HCT116 (cell line): Measurements from ENCODE around the gene CDKL2. TPM values are rescaled to one million over a fixed set of nuclear protein-coding genes. Genes with fewer than 3 reads are reported as not detected.

Source experiments
- ATAC-seq: fragments of 200-7000 bp; cut with Tn5 transposase; 2 replicates; pipeline ENCODE4 v1.9.1; 2020; ENCODE audit warnings: mild to moderate bottlenecking, moderate library complexity
- BruUV-seq: library from RNA; stranded (reverse); fragments of 400-500 nt; replicated peaks from 2 replicates; lab custom pipeline; 2021; lab: Mats Ljungman, UMichigan
- CTCF ChIA-PET: fragments of 300-600 bp; sonication (Branson Sonifier 250); formaldehyde crosslinking; loops from one replicate; lab custom pipeline; 2021; ENCODE audit warnings: antibody characterized with exemption; lab: Charles Lee
- POLR2A ChIA-PET: fragments of 300-600, 350-600 bp; sonication (Branson Sonifier 250); formaldehyde crosslinking; loops from one replicate; lab custom pipeline; 2021; ENCODE audit warnings: antibody characterized with exemption; lab: Charles Lee
- RAD21 ChIA-PET, 2 experiments: fragments of 300-600 bp; sonication (Branson Sonifier 250); formaldehyde crosslinking; loops; one replicate each; lab custom pipeline; 2023; ENCODE audit warnings: low total read pairs in 2 of 2; ENCODE audit not compliant: uncharacterized antibody in 2 of 2, unreplicated experiment in 2 of 2, low non-redundant PET in 1 of 2; lab: Charles Lee
- DNase-seq: peaks from one replicate; pipeline ENCODE4 v3.0.0-alpha.2; 2010; ENCODE audit warnings: low read depth, low spot score
- H2AFZ ChIP-seq: fragments of 200-600 bp; shearing (Covaris generic), sonication (generic); 2 replicates; pipeline ENCODE4 v1.6.1; 2017; ENCODE audit warnings: low read depth, mixed run types, mixed read lengths, antibody characterized with exemption, low read length; ENCODE audit not compliant: poor library complexity, severe bottlenecking
- H3K27ac ChIP-seq: 2 replicates; pipeline ENCODE4 v1.5.1; 2012; ENCODE audit warnings: low read depth, low read length
- H3K27me3 ChIP-seq: fragments of 200-600 bp; sonication (generic); 2 replicates; pipeline ENCODE4 v1.6.1; 2016; ENCODE audit warnings: mixed run types, low read length, mixed read lengths; ENCODE audit not compliant: insufficient read depth
- H3K36me3 ChIP-seq, 2 experiments: fragments of 200-500 bp in 1 of 2; fragments of 200-600 bp in 1 of 2; sonication (Bioruptor generic) in 1 of 2; sonication (generic) in 1 of 2; 2 replicates each; pipeline versions ENCODE4 v1.5.1 to v1.6.1; 2014 to 2016; ENCODE audit warnings: low read length in 2 of 2, inconsistent platforms in 1 of 2, mixed read lengths in 1 of 2, mixed run types in 1 of 2; ENCODE audit not compliant: insufficient read depth in 2 of 2, control insufficient read depth in 1 of 2
- H3K4me1 ChIP-seq, 2 experiments: fragments of 200-600 bp in 1 of 2; sonication (generic) in 1 of 2; 2 replicates each; pipeline versions ENCODE4 v1.5.1 to v1.6.1; 2012 to 2017; ENCODE audit warnings: low read length in 2 of 2, inconsistent platforms in 1 of 2, mild to moderate bottlenecking in 1 of 2, mixed read lengths in 1 of 2, mixed run types in 1 of 2, moderate library complexity in 1 of 2; ENCODE audit not compliant: insufficient read depth in 2 of 2, control insufficient read depth in 1 of 2
- H3K4me2 ChIP-seq: fragments of 200-600 bp; sonication (generic); 2 replicates; pipeline ENCODE4 v1.6.1; 2017; ENCODE audit warnings: mixed run types, low read length, mixed read lengths
- H3K4me3 ChIP-seq, 2 experiments: fragments of 200-600 bp in 1 of 2; sonication (generic) in 1 of 2; replicated peaks in 1 of 2; 2 replicates each; pipeline ENCODE4 v1.5.1; 2011 to 2016; ENCODE audit warnings: low read length in 2 of 2, control low read depth in 1 of 2, low read depth in 1 of 2, mild to moderate bottlenecking in 1 of 2, mixed read lengths in 1 of 2, mixed run types in 1 of 2
- H3K79me2 ChIP-seq: fragments of 200-600 bp; sonication (generic); 2 replicates; pipeline ENCODE4 v1.6.1; 2017; ENCODE audit warnings: mild to moderate bottlenecking, mixed run types, low read length, moderate library complexity, mixed read lengths; ENCODE audit not compliant: insufficient read depth
- H3K9ac ChIP-seq: fragments of 200-600 bp; sonication (generic); 2 replicates; pipeline ENCODE4 v1.6.1; 2016; ENCODE audit warnings: low read length, mixed read lengths
- H3K9me2 ChIP-seq: fragments of 200-600 bp; sonication (generic), shearing (Covaris generic); 2 replicates; pipeline ENCODE4 v1.6.1; 2017; ENCODE audit warnings: mixed run types, mild to moderate bottlenecking, moderate library complexity; ENCODE audit not compliant: insufficient read depth
- H3K9me3 ChIP-seq, 2 experiments: fragments of 200-500 bp in 1 of 2; fragments of 200-600 bp in 1 of 2; sonication (Bioruptor generic) in 1 of 2; sonication (generic) in 1 of 2; 2 replicates each; pipeline ENCODE4 v1.6.1; 2014 to 2017; ENCODE audit warnings: low read length in 2 of 2, mixed read lengths in 2 of 2, inconsistent platforms in 1 of 2, low read depth in 1 of 2, mild to moderate bottlenecking in 1 of 2, mixed run types in 1 of 2, moderate library complexity in 1 of 2; ENCODE audit not compliant: control insufficient read depth in 1 of 2, insufficient read depth in 1 of 2
- H4K20me1 ChIP-seq: fragments of 200-600 bp; sonication (generic), shearing (Covaris generic); 2 replicates; pipeline ENCODE4 v1.6.1; 2017; ENCODE audit warnings: mixed run types, mild to moderate bottlenecking, moderate library complexity; ENCODE audit not compliant: insufficient read depth
- ATF3 ChIP-seq: IDR thresholded peaks from 2 replicates; pipeline ENCODE4 v1.6.1; 2012
- CEBPB ChIP-seq: IDR thresholded peaks from 2 replicates; pipeline ENCODE4 v1.6.1; 2012; ENCODE audit warnings: low read depth
- CTCF ChIP-seq, 3 experiments: fragments of 200-600 bp in 1 of 3; sonication (generic) in 1 of 3; IDR thresholded peaks in 2 of 3; conservative IDR thresholded peaks in 1 of 3; 2 replicates each; pipeline ENCODE4 v1.5.1; 2012 to 2017; ENCODE audit warnings: low read depth in 2 of 3, low read length in 2 of 3, antibody characterized with exemption in 1 of 3, borderline replicate concordance in 1 of 3, control low read depth in 1 of 3, mild to moderate bottlenecking in 1 of 3, mixed read lengths in 1 of 3, mixed run types in 1 of 3, moderate library complexity in 1 of 3; ENCODE audit not compliant: insufficient read depth in 1 of 3
- POLR2AphosphoS5 ChIP-seq: IDR thresholded peaks from 2 replicates; pipeline ENCODE4 v1.6.1; 2011; ENCODE audit warnings: mild to moderate bottlenecking, low read depth, low read length, moderate library complexity
- RAD21 ChIP-seq: IDR thresholded peaks from 2 replicates; pipeline ENCODE4 v1.6.1; 2012; ENCODE audit warnings: low read depth, mild to moderate bottlenecking
- SP1 ChIP-seq: IDR thresholded peaks from 2 replicates; pipeline ENCODE4 v1.6.1; 2012; ENCODE audit warnings: low read depth
- ZBTB33 ChIP-seq: IDR thresholded peaks from 2 replicates; pipeline ENCODE4 v1.6.1; 2011; ENCODE audit warnings: mild to moderate bottlenecking, low read length, moderate library complexity; ENCODE audit not compliant: insufficient replicate concordance; ENCODE audit errors: extremely low read depth
- intact Hi-C: fragments of 100-400 bp; cut with micrococcal nuclease; formaldehyde crosslinking; loops from 2 replicates; pipeline ENCODE4 v1.10.0; 2022
- total RNA-seq: library from RNA; stranded (reverse); gene quantifications from one replicate; pipeline ENCODE4 v1.2.1, GENCODE V29; 2021; ENCODE audit not compliant: unreplicated experiment

Gene CDKL2
- total RNA-seq, 1 experiment from 2014 or later: 1.2 TPM

- Histone ChIP-seq H3K9me2 (no peaks in the 10 kb centered on the region), H3K4me2 (no peak overlapping the region), H2AFZ (no peak overlapping the region), H3K4me1 (peaks cover 0 to 2% of the 10 kb centered on the region in 2 experiments; a peak in 1 of 4 replicates), H3K27me3 (no peaks in the 10 kb centered on the region), H3K79me2 (peaks cover 86% of the 10 kb centered on the region), H4K20me1 (peaks cover 4% of the 10 kb centered on the region; the same call in 1 of the 2 replicates), H3K9me3 (no peaks in the 10 kb centered on the region), H3K27ac (no peak overlapping the region), H3K9ac (no peak overlapping the region), H3K36me3 (peaks cover 31 to 42% of the 10 kb centered on the region in 2 experiments; a peak in 3 of 4 replicates), H3K4me3 (no peak overlapping the region)
- RAD21 ChIA-PET: interaction anchor here in 1 of 2 experiments (1.3 kb wide), 1 partner anchor 194 kb away, joined by 3 read pairs; no protein-coding TSS in a partner anchor
- TF ChIP-seq SP1: no peak
- peak; percentile 52 for TF ChIP-seq RAD21
- 0 out of 2 replicates have a peak, but pooled peaks have one; percentile 27 for TF ChIP-seq ATF3
- no peak for TF ChIP-seq CEBPB
- peak; percentile 43 to 62 (median 52); a peak in 5 of 6 replicates for TF ChIP-seq CTCF (IDR thresholded peaks at IDR 0.05 in 2 of 3, conservative IDR thresholded peaks at IDR 0.05 in 1 of 3; ENCODE audit: borderline replicate concordance in 1 of 3, insufficient read depth in 1 of 3, low read depth in 2 of 3, low read length in 2 of 3)
- ATAC-seq (peak; percentile 78), DNase-seq (no peak)
- intact Hi-C loops: loop anchor here (1.0 to 10.0 kb wide), 2 partner anchors 70 to 191 kb away; partner anchors contain the start of gene USO1
- POLR2A ChIA-PET: no interaction called here
- CTCF ChIA-PET: interaction anchor here (0.7 to 2.1 kb wide), 2 partner anchors 59 to 194 kb away, joined by 3 to 7 read pairs; no protein-coding TSS in a partner anchor
- no TSS peak for BruUV-seq
Observed at GRCh38 chr4:75653845-75654503, 23.6 kb upstream of the CDKL2 start.

- TF ChIP-seq POLR2AphosphoS5 (no peak), ZBTB33 (no peak)
- Histone ChIP-seq H2AFZ (no peak overlapping the region), H3K27me3 (no peaks in the 10 kb centered on the region), H3K4me1 (no peaks in the 10 kb centered on the region), H3K4me2 (no peak overlapping the region), H3K9ac (no peak overlapping the region), H3K9me3 (no peaks in the 10 kb centered on the region), H3K4me3 (no peak overlapping the region), H3K27ac (no peak overlapping the region), H4K20me1 (no peaks in the 10 kb centered on the region), H3K36me3 (peaks cover 47 to 52% of the 10 kb centered on the region in 2 experiments), H3K79me2 (peaks cover 26% of the 10 kb centered on the region), H3K9me2 (no peaks in the 10 kb centered on the region)
- POLR2A ChIA-PET: no interaction called here
- DNase-seq (no peak), ATAC-seq (no peak)
- intact Hi-C loops: no loop called here
- RAD21 ChIA-PET: no interaction called here
- BruUV-seq: no TSS peak
- CTCF ChIA-PET: no interaction called here
Observed at GRCh38 chr4:75644095-75644494, 13.8 kb upstream of the CDKL2 start.
